HEK293T (cell line): Measurements from ENCODE around the gene CAMSAP2.

Experiments
- CTCF ChIA-PET: fragments of 350-600 bp; formaldehyde crosslinking; extraction: SDS; loops from one replicate; lab custom pipeline; 2021; ENCODE audit warnings: antibody characterized with exemption, inconsistent platforms; lab: Yijun Ruan, JAX
- POLR2A ChIA-PET: fragments of 350-600 bp; formaldehyde crosslinking; extraction: SDS; loops from one replicate; lab custom pipeline; 2020; ENCODE audit warnings: antibody characterized with exemption, inconsistent platforms; lab: Yijun Ruan, JAX
- DNase-seq: peaks from one replicate; pipeline ENCODE4 v3.0.0; 2012; ENCODE audit warnings: mixed read lengths; ENCODE audit errors: extremely low spot score
- ARNT ChIP-seq: fragments of 450-650 bp; IDR thresholded peaks from 2 replicates; pipeline ENCODE4 v1.6.1; 2017; ENCODE audit warnings: mild to moderate bottlenecking
- BHLHE40 ChIP-seq: fragments of 450-650 bp; IDR thresholded peaks from 2 replicates; pipeline ENCODE4 v1.6.1; 2016; ENCODE audit warnings: mild to moderate bottlenecking, moderate library complexity, borderline replicate concordance
- CTBP1 ChIP-seq: fragments of 450-650 bp; IDR thresholded peaks from 2 replicates; pipeline ENCODE4 v1.6.1; 2016; ENCODE audit warnings: borderline replicate concordance
- ELF4 ChIP-seq: fragments of 450-650 bp; IDR thresholded peaks from 2 replicates; pipeline ENCODE4 v1.6.1; 2017; ENCODE audit warnings: antibody characterized with exemption
- FOXA1 ChIP-seq: fragments of 450-650 bp; IDR thresholded peaks from 2 replicates; pipeline ENCODE4 v1.6.1; 2016; ENCODE audit warnings: mild to moderate bottlenecking
- FOXK2 ChIP-seq: fragments of 450-650 bp; IDR thresholded peaks from 2 replicates; pipeline ENCODE4 v1.6.1; 2016; ENCODE audit warnings: mild to moderate bottlenecking
- FOXM1 ChIP-seq: fragments of 450-650 bp; IDR thresholded peaks from 2 replicates; pipeline ENCODE4 v1.6.1; 2017; ENCODE audit warnings: mild to moderate bottlenecking, borderline replicate concordance
- HDGF ChIP-seq: fragments of 450-650 bp; IDR thresholded peaks from 2 replicates; pipeline ENCODE4 v1.6.1; 2017; ENCODE audit warnings: antibody characterized with exemption, borderline replicate concordance
- L3MBTL2 ChIP-seq: fragments of 450-650 bp; conservative IDR thresholded peaks from 2 replicates; pipeline ENCODE4 v1.6.1; 2016; ENCODE audit warnings: mild to moderate bottlenecking
- LEF1 ChIP-seq: fragments of 450-650 bp; IDR thresholded peaks from 2 replicates; pipeline ENCODE4 v1.6.1; 2017; ENCODE audit warnings: mild to moderate bottlenecking, borderline replicate concordance
- NFRKB ChIP-seq: fragments of 450-650 bp; IDR thresholded peaks from 2 replicates; pipeline ENCODE4 v1.6.1; 2016; ENCODE audit warnings: mild to moderate bottlenecking, moderate library complexity
- PKNOX1 ChIP-seq: fragments of 450-650 bp; IDR thresholded peaks from 2 replicates; pipeline ENCODE4 v1.6.1; 2016
- SP1 ChIP-seq: fragments of 450-650 bp; IDR thresholded peaks from 2 replicates; pipeline ENCODE4 v1.6.1; 2017
- SUZ12 ChIP-seq: fragments of 450-650 bp; IDR thresholded peaks from 2 replicates; pipeline ENCODE4 v1.6.1; 2016; ENCODE audit warnings: mild to moderate bottlenecking
- TARDBP ChIP-seq: fragments of 450-650 bp; IDR thresholded peaks from 2 replicates; pipeline ENCODE4 v1.6.1; 2016
- ZNF384 ChIP-seq: fragments of 450-650 bp; IDR thresholded peaks from 2 replicates; pipeline ENCODE4 v1.6.1; 2016

CAMSAP2 gene

GRCh38 chr1:200762089-200762488 is 23.4 kb downstream of the CAMSAP2 start:
- DNase-seq, result no peak
- POLR2A ChIA-PET, result no interaction called here
- no peak for TF ChIP-seq ARNT
- no peak for TF ChIP-seq FOXK2
- no peak for TF ChIP-seq TARDBP
- TF ChIP-seq SP1, result no peak
- TF ChIP-seq SUZ12, result no peak
- no peak for TF ChIP-seq L3MBTL2
- TF ChIP-seq BHLHE40, result no peak
- no peak for TF ChIP-seq CTBP1
- CTCF ChIA-PET, result interaction anchor here (0.7 kb wide), 1 partner anchor 329 kb away, joined by 4 read pairs; no protein-coding TSS in a partner anchor

GRCh38 chr1:200767321-200767720 is 28.6 kb downstream of the CAMSAP2 start:
- CTCF ChIA-PET, result no interaction called here

GRCh38 chr1:200771625-200772555 is 33.2 kb downstream of the CAMSAP2 start:
- ChIA-PET CTCF (no interaction called here), POLR2A (no interaction called here)
- TF ChIP-seq PKNOX1, result no peak
- no peak for TF ChIP-seq L3MBTL2
- no peak for TF ChIP-seq FOXK2
- TF ChIP-seq TARDBP, result no peak
- TF ChIP-seq ARNT, result no peak
- TF ChIP-seq ZNF384, result no peak
- no peak for TF ChIP-seq SP1
- no peak for TF ChIP-seq SUZ12
- TF ChIP-seq HDGF, result no peak
- TF ChIP-seq ELF4, result no peak
- TF ChIP-seq LEF1, result no peak
- no peak for TF ChIP-seq FOXM1
- no peak for TF ChIP-seq NFRKB
- no peak for TF ChIP-seq CTBP1
- no peak for TF ChIP-seq FOXA1
- no peak for TF ChIP-seq BHLHE40
- DNase-seq, result no peak

More at GRCh38 chr1:200767321-200767720, 28.6 kb downstream of the CAMSAP2 start:
- no peak for TF ChIP-seq ARNT
- POLR2A ChIA-PET, result interaction anchor here (0.5 kb wide), 1 partner anchor 9 kb away, joined by 3 read pairs; no protein-coding TSS in a partner anchor
- DNase-seq, result no peak

GRCh38 chr1:200774311-200774710 is 35.6 kb downstream of the CAMSAP2 start:
- no peak for TF ChIP-seq LEF1
- no peak for TF ChIP-seq FOXM1
- no peak for TF ChIP-seq L3MBTL2
- TF ChIP-seq SP1, result no peak
- no peak for TF ChIP-seq NFRKB
- ChIA-PET POLR2A (no interaction called here), CTCF (no interaction called here)
- no peak for DNase-seq

GRCh38 chr1:200774735-200775444 is 36.2 kb downstream of the CAMSAP2 start:
- CTCF ChIA-PET, result no interaction called here
- POLR2A ChIA-PET, result no interaction called here
- DNase-seq, result no peak
- TF ChIP-seq NFRKB (no peak), FOXM1 (no peak), L3MBTL2 (no peak), HDGF (no peak), SP1 (no peak), LEF1 (no peak), FOXA1 (no peak), PKNOX1 (no peak), ARNT (no peak), ELF4 (no peak), TARDBP (no peak), FOXK2 (no peak), CTBP1 (no peak), BHLHE40 (no peak)

- TF ChIP-seq BHLHE40, result no peak
- TF ChIP-seq LEF1, result no peak
- TF ChIP-seq ELF4, result no peak
- no peak for TF ChIP-seq PKNOX1
- no peak for TF ChIP-seq CTBP1
- TF ChIP-seq TARDBP, result no peak
- TF ChIP-seq SP1, result no peak
- POLR2A ChIA-PET, result interaction anchor here (0.7 to 1.1 kb wide), 2 partner anchors 8 to 106 kb away, joined by 3 read pairs; partner anchors contain the start of gene DDX59
- DNase-seq, result no peak
- CTCF ChIA-PET, result no interaction called here
These were observed 37.2 kb downstream of the CAMSAP2 start for GRCh38 chr1:200775850-200776249.
